ENCODE data around the gene CCDC91. TPM values are rescaled to one million over a fixed set of nuclear protein-coding genes. Genes with fewer than 3 reads are reported as not detected.
"Not testable (repeated sequence)": the region's sequence is repeated elsewhere in the genome, so short reads cannot be mapped to it uniquely, and the experiment has no call there.

Gene CCDC91
- total and polyA plus RNA-seq, 2 of the 4 experiments (the other 2 are of a cell fraction) = 8.6 to 14.7 TPM

DNA sequence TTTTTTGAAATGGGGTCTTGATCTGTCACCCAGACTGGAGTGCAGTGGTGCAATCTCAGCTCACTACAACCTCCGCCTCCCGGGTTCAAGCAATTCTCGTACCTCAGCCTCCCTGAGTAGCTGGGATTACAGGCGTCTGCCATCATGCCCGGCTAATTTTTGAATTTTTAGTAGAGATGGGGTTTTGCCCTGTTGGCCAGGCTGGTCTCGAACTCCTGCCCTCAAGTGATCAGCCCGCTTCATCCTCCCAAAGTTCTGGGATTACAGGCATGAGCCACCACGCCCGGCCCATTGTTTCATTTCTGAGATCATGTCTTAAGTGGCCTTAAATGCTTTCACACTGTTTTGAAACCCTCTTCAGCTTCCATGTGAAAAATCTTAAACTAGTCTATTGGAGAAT lies 281.5 kb downstream of the CCDC91 start:
- H3K9me1 ChIP-seq (ENCODE audit: insufficient read depth, low read length); dilution Hi-C loops (cut with HindIII; ENCODE audit: low sequenced_read_pairs, unreplicated experiment); H2AK5ac ChIP-seq (ENCODE audit: low read depth, low read length); H2AFZ ChIP-seq (replicated peaks; ENCODE audit: low read length, poor library complexity); CTCF ChIA-PET; DNase-seq; H4K20me1 ChIP-seq (ENCODE audit: insufficient read depth, low read length); POLR2A ChIA-PET (ENCODE audit: unreplicated experiment); H3K36me3 ChIP-seq (ENCODE audit: control insufficient read depth, insufficient read depth, low read length); H3K4ac ChIP-seq (ENCODE audit: low read depth, low read length); H3K4me2 ChIP-seq (ENCODE audit: low read depth, low read length); H2BK20ac ChIP-seq (ENCODE audit: low read depth, low read length); H3K56ac ChIP-seq (ENCODE audit: extremely low read depth, insufficient read depth, low read length); in situ Hi-C loops (cut with MboI; ENCODE audit: low sequenced_read_pairs); H3K79me1 ChIP-seq (ENCODE audit: low read depth in 1 of 2, low read length in 2 of 2); H3K14ac ChIP-seq (replicated peaks; ENCODE audit: low read depth, low read length); H3K9me3 ChIP-seq (ENCODE audit: control insufficient read depth, insufficient read depth, low read length); H3K4me1 ChIP-seq (ENCODE audit: control insufficient read depth, insufficient read depth, low read length); H2BK15ac ChIP-seq (ENCODE audit: low read depth, low read length); H2BK120ac ChIP-seq (ENCODE audit: low read depth, low read length); H3K9ac ChIP-seq (ENCODE audit: low read depth, low read length); ATAC-seq (ENCODE audit: low read depth); H3K27ac ChIP-seq (ENCODE audit: insufficient read depth, low read length); H4K8ac ChIP-seq (ENCODE audit: low read depth in 2 of 2, low read length in 2 of 2); BruUV-seq (replicated peaks); H2AK9ac ChIP-seq (replicated peaks; ENCODE audit: low read depth, low read length, poor library complexity); H3K23ac ChIP-seq (ENCODE audit: low read depth, low read length); intact Hi-C loops (cut with micrococcal nuclease); H4K5ac ChIP-seq (ENCODE audit: low read depth, low read length); H3K27me3 ChIP-seq (ENCODE audit: control insufficient read depth, insufficient read depth, low read length); H3K4me3 ChIP-seq (ENCODE audit: insufficient read depth, low read depth, low read length); H3K18ac ChIP-seq (ENCODE audit: low read depth, low read length); H4K91ac ChIP-seq (ENCODE audit: insufficient read depth, low read depth, low read length); H2BK5ac ChIP-seq (ENCODE audit: low read depth, low read length, poor library complexity, severe bottlenecking): not testable (repeated sequence)
- WGBS, 2 experiments (ENCODE audit: extremely low coverage in 2 of 2, insufficient read length in 1 of 2) = 100% methylated on average over 1 of the region's 9 CpGs; no CpG with 5 or more reads in 1 of the 2 experiments

DNA sequence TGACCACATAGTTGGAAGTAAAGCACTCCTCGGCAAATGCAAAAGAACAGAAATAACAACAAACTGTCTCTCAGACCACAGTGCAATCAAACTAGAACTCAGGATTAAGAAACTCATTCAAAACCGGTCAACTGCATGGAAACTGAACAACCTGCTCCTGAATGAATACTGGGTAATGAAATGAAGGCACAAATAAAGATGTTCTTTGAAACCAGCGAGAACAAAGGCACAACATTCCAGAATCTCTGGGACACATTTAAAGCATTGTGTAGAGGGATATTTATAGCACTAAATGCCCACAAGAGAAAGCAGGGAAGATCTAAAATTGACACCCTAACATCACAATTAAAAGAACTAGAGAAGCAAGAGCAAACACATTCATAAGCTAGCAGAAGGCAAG lies 285.9 kb downstream of the CCDC91 start:
- H2BK120ac ChIP-seq (ENCODE audit: low read depth, low read length); H2BK20ac ChIP-seq (ENCODE audit: low read depth, low read length); DNase-seq; intact Hi-C loops (cut with micrococcal nuclease); H3K4me2 ChIP-seq (ENCODE audit: low read depth, low read length); H3K56ac ChIP-seq (ENCODE audit: extremely low read depth, insufficient read depth, low read length); H3K23ac ChIP-seq (ENCODE audit: low read depth, low read length); ATAC-seq (ENCODE audit: low read depth); H3K79me1 ChIP-seq (ENCODE audit: low read depth in 1 of 2, low read length in 2 of 2); H3K36me3 ChIP-seq (ENCODE audit: control insufficient read depth, insufficient read depth, low read length); H3K4ac ChIP-seq (ENCODE audit: low read depth, low read length); POLR2A ChIA-PET (ENCODE audit: unreplicated experiment); H3K9me3 ChIP-seq (ENCODE audit: control insufficient read depth, insufficient read depth, low read length); in situ Hi-C loops (cut with MboI; ENCODE audit: low sequenced_read_pairs); H3K9me1 ChIP-seq (ENCODE audit: insufficient read depth, low read length); H3K27ac ChIP-seq (ENCODE audit: insufficient read depth, low read length); BruUV-seq (replicated peaks); H3K18ac ChIP-seq (ENCODE audit: low read depth, low read length); H2AK5ac ChIP-seq (ENCODE audit: low read depth, low read length); H2AK9ac ChIP-seq (replicated peaks; ENCODE audit: low read depth, low read length, poor library complexity); H4K91ac ChIP-seq (ENCODE audit: insufficient read depth, low read depth, low read length); H3K4me3 ChIP-seq (ENCODE audit: insufficient read depth, low read depth, low read length); H3K27me3 ChIP-seq (ENCODE audit: control insufficient read depth, insufficient read depth, low read length); H2BK15ac ChIP-seq (ENCODE audit: low read depth, low read length); H4K8ac ChIP-seq (ENCODE audit: low read depth in 2 of 2, low read length in 2 of 2); H2AFZ ChIP-seq (replicated peaks; ENCODE audit: low read length, poor library complexity); H4K20me1 ChIP-seq (ENCODE audit: insufficient read depth, low read length); dilution Hi-C loops (cut with HindIII; ENCODE audit: low sequenced_read_pairs, unreplicated experiment); H4K5ac ChIP-seq (ENCODE audit: low read depth, low read length); H3K9ac ChIP-seq (ENCODE audit: low read depth, low read length); H3K14ac ChIP-seq (replicated peaks; ENCODE audit: low read depth, low read length); CTCF ChIA-PET; H2BK5ac ChIP-seq (ENCODE audit: low read depth, low read length, poor library complexity, severe bottlenecking); H3K4me1 ChIP-seq (ENCODE audit: control insufficient read depth, insufficient read depth, low read length): not testable (repeated sequence)
- WGBS, 2 experiments (ENCODE audit: extremely low coverage in 2 of 2, insufficient read length in 1 of 2) = no CpG with 5 or more reads among the region's 3 CpGs

Measured in IMR-90 (cell line).